ENCODE data around the gene PLOD2. TPM values are rescaled to one million over a fixed set of nuclear protein-coding genes. Genes with fewer than 3 reads are reported as not detected.
A peak's percentile ranks its signal among the peaks of the same experiment; 100 is the strongest.

The PLOD2 gene
- total RNA-seq, 1 experiment from 2014 or later = 158 TPM

DNA sequence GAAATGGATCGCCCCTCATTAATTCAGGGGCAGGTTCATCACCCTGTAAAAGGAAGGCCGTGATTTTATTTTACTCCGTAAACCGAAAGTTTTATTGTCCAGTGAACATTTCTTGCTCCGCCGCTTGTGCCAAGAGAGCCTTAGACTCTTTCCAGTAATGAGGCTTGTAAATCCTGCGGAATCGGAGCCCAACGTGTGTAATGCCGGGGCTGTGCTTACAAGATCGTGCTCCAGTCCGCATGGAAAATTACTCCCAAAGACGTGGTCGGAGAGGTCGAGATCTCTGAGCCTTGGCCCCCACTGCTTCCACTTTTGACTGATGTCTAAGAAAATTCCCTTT lies 649 bp upstream of the PLOD2 start:
- CTCF ChIA-PET = no interaction called here
- peak; percentile 3; the same call in 1 of the 2 replicates for ATAC-seq

DNA sequence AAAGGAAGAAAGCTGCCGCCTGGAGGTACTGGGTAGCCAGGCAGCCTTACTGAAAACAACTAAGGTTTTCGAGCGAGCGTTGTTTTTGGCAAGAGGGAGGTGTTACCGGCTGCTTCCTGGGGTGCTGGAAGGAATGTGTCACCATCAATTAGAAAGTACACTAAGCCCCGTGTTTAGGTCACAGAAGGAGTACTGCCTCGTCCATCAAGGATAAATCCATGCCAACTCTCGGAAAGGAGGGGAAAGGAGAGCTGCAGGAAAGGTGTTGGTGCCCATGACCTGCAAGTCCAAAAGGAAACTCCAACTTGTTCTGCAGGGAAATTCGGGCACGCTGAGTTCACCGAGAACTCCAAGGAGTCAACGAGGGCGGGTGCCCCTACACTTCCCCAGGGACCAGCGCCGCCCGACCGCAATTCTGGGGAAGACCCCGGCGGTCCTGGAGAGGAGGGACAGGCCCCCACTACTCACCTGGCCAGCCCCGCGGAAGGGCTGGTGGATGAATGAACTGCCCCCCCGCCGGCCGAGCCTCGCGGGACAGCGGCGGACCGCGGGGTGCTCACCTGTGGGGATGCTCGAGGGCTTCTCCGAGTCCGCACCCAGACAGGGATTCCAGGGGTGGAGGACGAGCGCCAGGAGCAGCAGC lies 542 bp downstream of the PLOD2 start:
- peak overlapping the region; percentile 77 to 93 for H3K4me3 ChIP-seq (ENCODE audit: low read depth in 2 of 2, low read length in 2 of 2)
- in situ Hi-C loops (cut with HindIII; ENCODE audit: low pct_unique_long_range_greater_than_20kb, low sequenced_read_pairs) = no loop called here
- TF ChIP-seq TCF7L2 (IDR thresholded peaks at IDR 0.05; ENCODE audit: low read depth, low read length) (peak; percentile 79), SIN3A (IDR thresholded peaks at IDR 0.05; ENCODE audit: borderline replicate concordance, insufficient read depth, low read depth, low read length) (peak; percentile 43; the same call in 1 of the 2 replicates), POLR2AphosphoS5 (IDR thresholded peaks at IDR 0.05; ENCODE audit: low read depth, low read length) (no peak)
- TF ChIP-seq, protein P1, sequence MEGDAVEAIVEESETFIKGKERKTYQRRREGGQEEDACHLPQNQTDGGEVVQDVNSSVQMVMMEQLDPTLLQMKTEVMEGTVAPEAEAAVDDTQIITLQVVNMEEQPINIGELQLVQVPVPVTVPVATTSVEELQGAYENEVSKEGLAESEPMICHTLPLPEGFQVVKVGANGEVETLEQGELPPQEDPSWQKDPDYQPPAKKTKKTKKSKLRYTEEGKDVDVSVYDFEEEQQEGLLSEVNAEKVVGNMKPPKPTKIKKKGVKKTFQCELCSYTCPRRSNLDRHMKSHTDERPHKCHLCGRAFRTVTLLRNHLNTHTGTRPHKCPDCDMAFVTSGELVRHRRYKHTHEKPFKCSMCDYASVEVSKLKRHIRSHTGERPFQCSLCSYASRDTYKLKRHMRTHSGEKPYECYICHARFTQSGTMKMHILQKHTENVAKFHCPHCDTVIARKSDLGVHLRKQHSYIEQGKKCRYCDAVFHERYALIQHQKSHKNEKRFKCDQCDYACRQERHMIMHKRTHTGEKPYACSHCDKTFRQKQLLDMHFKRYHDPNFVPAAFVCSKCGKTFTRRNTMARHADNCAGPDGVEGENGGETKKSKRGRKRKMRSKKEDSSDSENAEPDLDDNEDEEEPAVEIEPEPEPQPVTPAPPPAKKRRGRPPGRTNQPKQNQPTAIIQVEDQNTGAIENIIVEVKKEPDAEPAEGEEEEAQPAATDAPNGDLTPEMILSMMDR (IDR thresholded peaks at IDR 0.05) = peak; percentile 79
- H3K27ac ChIP-seq (ENCODE audit: low read length) = peak overlapping the region; percentile 99
- POLR2A ChIA-PET = interaction anchor here (0.5 to 1.1 kb wide), 2 partner anchors 23 to 95 kb away, joined by 5 read pairs; no protein-coding TSS in a partner anchor
- ATAC-seq (peak; percentile 60), DNase-seq (ENCODE audit: low read depth, low spot score) (no peak)
- BruUV-seq (replicated peaks) = no TSS peak
- no peaks in the 10 kb centered on the region for H3K27me3 ChIP-seq (ENCODE audit: control insufficient read depth, insufficient read depth, low read length)
- intact Hi-C loops (cut with micrococcal nuclease; ENCODE audit: unreplicated experiment) = loop anchor here (5.0 kb wide), 1 partner anchor 93 kb away; no protein-coding TSS in a partner anchor
- CTCF ChIA-PET = interaction anchor here (0.6 to 1.2 kb wide), 3 partner anchors 27 to 95 kb away, joined by 3 to 4 read pairs (median 3); no protein-coding TSS in a partner anchor
- peaks cover 64% of the 10 kb centered on the region for H3K4me1 ChIP-seq (ENCODE audit: control insufficient read depth, insufficient read depth, low read length)
- H3K9me3 ChIP-seq (ENCODE audit: control insufficient read depth, insufficient read depth, low read depth, low read length) = no peaks in the 10 kb centered on the region
- no peaks in the 10 kb centered on the region; the same call in 1 of the 2 replicates for H3K36me3 ChIP-seq (ENCODE audit: control insufficient read depth, insufficient read depth, low read length)

More for the DNA sequence above, 649 bp upstream of the PLOD2 start:
- Histone ChIP-seq H3K4me3 (ENCODE audit: low read depth in 2 of 2, low read length in 2 of 2) (peak overlapping the region; percentile 77 to 93), H3K27me3 (ENCODE audit: control insufficient read depth, insufficient read depth, low read length) (no peaks in the 10 kb centered on the region), H3K36me3 (ENCODE audit: control insufficient read depth, insufficient read depth, low read length) (no peaks in the 10 kb centered on the region; the same call in 1 of the 2 replicates), H3K9me3 (ENCODE audit: control insufficient read depth, insufficient read depth, low read depth, low read length) (no peaks in the 10 kb centered on the region), H3K4me1 (ENCODE audit: control insufficient read depth, insufficient read depth, low read length) (peaks cover 66% of the 10 kb centered on the region), H3K27ac (ENCODE audit: low read length) (peak overlapping the region; percentile 99)
- POLR2A ChIA-PET = no interaction called here
- TF ChIP-seq POLR2AphosphoS5 (IDR thresholded peaks at IDR 0.05; ENCODE audit: low read depth, low read length) (no peak), TCF7L2 (IDR thresholded peaks at IDR 0.05; ENCODE audit: low read depth, low read length) (no peak), SIN3A (IDR thresholded peaks at IDR 0.05; ENCODE audit: borderline replicate concordance, insufficient read depth, low read depth, low read length) (no peak)
- TF ChIP-seq, protein P2, sequence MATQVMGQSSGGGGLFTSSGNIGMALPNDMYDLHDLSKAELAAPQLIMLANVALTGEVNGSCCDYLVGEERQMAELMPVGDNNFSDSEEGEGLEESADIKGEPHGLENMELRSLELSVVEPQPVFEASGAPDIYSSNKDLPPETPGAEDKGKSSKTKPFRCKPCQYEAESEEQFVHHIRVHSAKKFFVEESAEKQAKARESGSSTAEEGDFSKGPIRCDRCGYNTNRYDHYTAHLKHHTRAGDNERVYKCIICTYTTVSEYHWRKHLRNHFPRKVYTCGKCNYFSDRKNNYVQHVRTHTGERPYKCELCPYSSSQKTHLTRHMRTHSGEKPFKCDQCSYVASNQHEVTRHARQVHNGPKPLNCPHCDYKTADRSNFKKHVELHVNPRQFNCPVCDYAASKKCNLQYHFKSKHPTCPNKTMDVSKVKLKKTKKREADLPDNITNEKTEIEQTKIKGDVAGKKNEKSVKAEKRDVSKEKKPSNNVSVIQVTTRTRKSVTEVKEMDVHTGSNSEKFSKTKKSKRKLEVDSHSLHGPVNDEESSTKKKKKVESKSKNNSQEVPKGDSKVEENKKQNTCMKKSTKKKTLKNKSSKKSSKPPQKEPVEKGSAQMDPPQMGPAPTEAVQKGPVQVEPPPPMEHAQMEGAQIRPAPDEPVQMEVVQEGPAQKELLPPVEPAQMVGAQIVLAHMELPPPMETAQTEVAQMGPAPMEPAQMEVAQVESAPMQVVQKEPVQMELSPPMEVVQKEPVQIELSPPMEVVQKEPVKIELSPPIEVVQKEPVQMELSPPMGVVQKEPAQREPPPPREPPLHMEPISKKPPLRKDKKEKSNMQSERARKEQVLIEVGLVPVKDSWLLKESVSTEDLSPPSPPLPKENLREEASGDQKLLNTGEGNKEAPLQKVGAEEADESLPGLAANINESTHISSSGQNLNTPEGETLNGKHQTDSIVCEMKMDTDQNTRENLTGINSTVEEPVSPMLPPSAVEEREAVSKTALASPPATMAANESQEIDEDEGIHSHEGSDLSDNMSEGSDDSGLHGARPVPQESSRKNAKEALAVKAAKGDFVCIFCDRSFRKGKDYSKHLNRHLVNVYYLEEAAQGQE (IDR thresholded peaks at IDR 0.05; ENCODE audit: insufficient read depth in 1 of 2, low read depth in 2 of 2, low read length in 1 of 2) = no peak
- TF ChIP-seq, protein P1 (IDR thresholded peaks at IDR 0.05) = no peak
- in situ Hi-C loops (cut with HindIII; ENCODE audit: low pct_unique_long_range_greater_than_20kb, low sequenced_read_pairs) = no loop called here
- no TSS peak for BruUV-seq (replicated peaks)
- intact Hi-C loops (cut with micrococcal nuclease; ENCODE audit: unreplicated experiment) = loop anchor here (5.0 kb wide), 1 partner anchor 94 kb away; no protein-coding TSS in a partner anchor
- DNase-seq (ENCODE audit: low read depth, low spot score) = no peak

All from Panc1 (cell line).